ENCODE results near the gene AMPD3. TPM values are rescaled to one million over a fixed set of nuclear protein-coding genes. Genes with fewer than 3 reads are reported as not detected.

The AMPD3 gene
- total and polyA plus RNA-seq, 2 donors (not counting 3 experiments of a cell fraction or from before 2014, with no cell fraction given): 1.4 to 2.5 TPM

DNA sequence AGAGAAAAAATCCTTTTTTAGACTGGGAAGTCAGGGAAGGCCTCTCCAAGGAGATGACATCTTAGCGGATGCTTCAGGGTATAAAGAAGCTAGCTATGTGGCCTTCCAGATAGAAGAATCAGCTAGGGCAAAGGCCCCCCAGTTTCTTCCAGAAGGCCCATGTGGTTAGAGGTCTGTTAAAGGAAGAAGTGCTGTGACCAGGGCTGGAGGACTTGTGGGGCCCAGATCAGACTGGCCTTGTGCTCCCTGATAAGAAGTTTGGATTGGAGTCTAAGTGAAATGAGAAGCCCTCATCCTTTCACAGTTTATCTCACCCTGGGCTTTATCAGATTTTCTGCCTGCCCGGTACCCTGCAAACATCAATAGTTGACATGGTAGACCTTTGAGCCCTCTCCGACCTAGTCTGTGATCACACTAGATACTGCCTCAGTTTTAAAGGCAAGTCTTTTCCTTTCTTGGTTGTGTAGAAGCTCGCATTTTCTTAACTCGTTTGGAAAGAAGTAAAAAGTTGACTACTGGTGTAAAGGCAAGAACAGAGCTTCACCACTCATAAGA is 7.8 kb downstream of the AMPD3 start:
- Histone ChIP-seq H3K9me1 (replicated peaks; ENCODE audit: control insufficient read depth, extremely low read depth, insufficient read depth, low read length) (no peaks in the 10 kb centered on the region), H3K27me3 (ENCODE audit: control insufficient read depth in 2 of 2, insufficient read depth in 2 of 2, low read length in 2 of 2) (peaks cover 3% of the 10 kb centered on the region in 2 experiments), H3K4me2 (ENCODE audit: insufficient read depth, low read length) (no peak overlapping the region), H4K20me1 (replicated peaks; ENCODE audit: control insufficient read depth, extremely low read depth, insufficient read depth, low read length) (no peaks in the 10 kb centered on the region), H3K4me3 (replicated peaks in 1 of 3; ENCODE audit: insufficient read depth in 1 of 3, low read depth in 1 of 3, low read length in 3 of 3) (no peak overlapping the region), H3K36me3 (ENCODE audit: control insufficient read depth in 2 of 2, extremely low read depth in 1 of 2, insufficient read depth in 2 of 2, low read length in 2 of 2) (no peaks in the 10 kb centered on the region), H2AFZ (ENCODE audit: low read depth, low read length) (no peak overlapping the region), H3K4me1 (ENCODE audit: control insufficient read depth, extremely low read depth, insufficient read depth, low read length) (peaks cover 2% of the 10 kb centered on the region), H3K9me3 (replicated peaks; ENCODE audit: control insufficient read depth, insufficient read depth, low read length) (no peaks in the 10 kb centered on the region), H3K79me2 (ENCODE audit: control insufficient read depth, insufficient read depth, low read length) (no peaks in the 10 kb centered on the region), H3K9ac (replicated peaks; ENCODE audit: extremely low read depth, insufficient read depth, low read length) (no peak overlapping the region), H3K27ac (ENCODE audit: insufficient read depth, low read depth, low read length) (no peak overlapping the region)
- dilution Hi-C loops (cut with MboI; ENCODE audit: extremely low pct_ligation_motif_present, low sequenced_read_pairs): no loop called here
- intact Hi-C loops (cut with micrococcal nuclease): no loop called here
- no peak for FAIRE-seq
- ChIA-PET CTCF (no interaction called here), POLR2A (no interaction called here)
- no peak for TF ChIP-seq POLR2AphosphoS5 (IDR thresholded peaks at IDR 0.05; ENCODE audit: insufficient read depth, low read depth, low read length)
- no peak for TF ChIP-seq FOS (IDR thresholded peaks at IDR 0.05; ENCODE audit: borderline replicate concordance, insufficient read depth, low read length)
- TF ChIP-seq, protein P1, sequence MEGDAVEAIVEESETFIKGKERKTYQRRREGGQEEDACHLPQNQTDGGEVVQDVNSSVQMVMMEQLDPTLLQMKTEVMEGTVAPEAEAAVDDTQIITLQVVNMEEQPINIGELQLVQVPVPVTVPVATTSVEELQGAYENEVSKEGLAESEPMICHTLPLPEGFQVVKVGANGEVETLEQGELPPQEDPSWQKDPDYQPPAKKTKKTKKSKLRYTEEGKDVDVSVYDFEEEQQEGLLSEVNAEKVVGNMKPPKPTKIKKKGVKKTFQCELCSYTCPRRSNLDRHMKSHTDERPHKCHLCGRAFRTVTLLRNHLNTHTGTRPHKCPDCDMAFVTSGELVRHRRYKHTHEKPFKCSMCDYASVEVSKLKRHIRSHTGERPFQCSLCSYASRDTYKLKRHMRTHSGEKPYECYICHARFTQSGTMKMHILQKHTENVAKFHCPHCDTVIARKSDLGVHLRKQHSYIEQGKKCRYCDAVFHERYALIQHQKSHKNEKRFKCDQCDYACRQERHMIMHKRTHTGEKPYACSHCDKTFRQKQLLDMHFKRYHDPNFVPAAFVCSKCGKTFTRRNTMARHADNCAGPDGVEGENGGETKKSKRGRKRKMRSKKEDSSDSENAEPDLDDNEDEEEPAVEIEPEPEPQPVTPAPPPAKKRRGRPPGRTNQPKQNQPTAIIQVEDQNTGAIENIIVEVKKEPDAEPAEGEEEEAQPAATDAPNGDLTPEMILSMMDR (IDR thresholded peaks at IDR 0.05; ENCODE audit: extremely low read depth in 1 of 2, insufficient read depth in 1 of 2, low read depth in 1 of 2, low read length in 2 of 2): no peak
- TF ChIP-seq, protein P2, sequence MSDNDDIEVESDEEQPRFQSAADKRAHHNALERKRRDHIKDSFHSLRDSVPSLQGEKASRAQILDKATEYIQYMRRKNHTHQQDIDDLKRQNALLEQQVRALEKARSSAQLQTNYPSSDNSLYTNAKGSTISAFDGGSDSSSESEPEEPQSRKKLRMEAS (IDR thresholded peaks at IDR 0.05; ENCODE audit: insufficient read depth, insufficient read length): no peak
- TF ChIP-seq POLR2A (IDR thresholded peaks at IDR 0.05; ENCODE audit: low read depth, low read length): no peak
- no peak for TF ChIP-seq EZH2 (IDR thresholded peaks at IDR 0.05; ENCODE audit: borderline replicate concordance, low read depth, low read length, severe bottlenecking)
- TF ChIP-seq JUN (IDR thresholded peaks at IDR 0.05; ENCODE audit: borderline replicate concordance, insufficient read depth, insufficient read length, low read depth): no peak
- no peak for TF ChIP-seq GATA2 (IDR thresholded peaks at IDR 0.05; ENCODE audit: insufficient read depth, insufficient read length, low read depth, low read length)
- TF ChIP-seq MYC (IDR thresholded peaks at IDR 0.05; ENCODE audit: low read depth, low read length): no peak
- DNase-seq (ENCODE audit: low read depth, low spot score): no peak
- no TSS peak for BruUV-seq (replicated peaks)

Measured in endothelial cell of umbilical vein (primary cell).